Measurements from ENCODE around the gene SPDYE6.
"Not testable (repeated sequence)": the region's sequence is repeated elsewhere in the genome, so short reads cannot be mapped to it uniquely, and the experiment has no call there.

DNA sequence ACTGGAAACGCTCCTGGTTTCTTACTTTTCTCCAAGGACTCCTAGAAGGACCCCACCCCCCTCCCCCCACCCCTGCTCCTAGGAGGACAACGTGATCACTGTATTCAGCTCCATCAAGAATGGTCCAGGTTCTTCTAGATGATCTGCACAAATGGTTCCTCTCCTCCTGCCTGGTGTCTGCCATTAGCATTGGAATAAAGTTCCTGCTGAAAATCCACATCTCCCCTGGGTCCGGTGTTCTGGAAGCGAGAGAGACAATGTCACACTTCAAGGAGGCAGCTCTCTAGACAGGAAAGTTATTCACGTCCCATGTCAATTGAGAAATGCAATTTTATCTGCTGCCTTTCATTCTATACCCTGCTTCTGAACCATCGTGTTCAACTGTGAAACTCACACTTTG is 9.3 kb downstream of the SPDYE6 start:
- TF ChIP-seq, protein P1, sequence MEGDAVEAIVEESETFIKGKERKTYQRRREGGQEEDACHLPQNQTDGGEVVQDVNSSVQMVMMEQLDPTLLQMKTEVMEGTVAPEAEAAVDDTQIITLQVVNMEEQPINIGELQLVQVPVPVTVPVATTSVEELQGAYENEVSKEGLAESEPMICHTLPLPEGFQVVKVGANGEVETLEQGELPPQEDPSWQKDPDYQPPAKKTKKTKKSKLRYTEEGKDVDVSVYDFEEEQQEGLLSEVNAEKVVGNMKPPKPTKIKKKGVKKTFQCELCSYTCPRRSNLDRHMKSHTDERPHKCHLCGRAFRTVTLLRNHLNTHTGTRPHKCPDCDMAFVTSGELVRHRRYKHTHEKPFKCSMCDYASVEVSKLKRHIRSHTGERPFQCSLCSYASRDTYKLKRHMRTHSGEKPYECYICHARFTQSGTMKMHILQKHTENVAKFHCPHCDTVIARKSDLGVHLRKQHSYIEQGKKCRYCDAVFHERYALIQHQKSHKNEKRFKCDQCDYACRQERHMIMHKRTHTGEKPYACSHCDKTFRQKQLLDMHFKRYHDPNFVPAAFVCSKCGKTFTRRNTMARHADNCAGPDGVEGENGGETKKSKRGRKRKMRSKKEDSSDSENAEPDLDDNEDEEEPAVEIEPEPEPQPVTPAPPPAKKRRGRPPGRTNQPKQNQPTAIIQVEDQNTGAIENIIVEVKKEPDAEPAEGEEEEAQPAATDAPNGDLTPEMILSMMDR (IDR thresholded peaks at IDR 0.05) = not testable (repeated sequence)
- TF ChIP-seq POLR2A (IDR thresholded peaks at IDR 0.05); POLR2AphosphoS5 (IDR thresholded peaks at IDR 0.05; ENCODE audit: insufficient read depth in 1 of 2, low read depth in 1 of 2): not testable (repeated sequence)

Data from vagina (tissue), 2 donors.